Lower leg skin (tissue), 3 donors: Measurements from ENCODE around the gene NFATC2.

Experiments
- POLR2A ChIP-seq, 2 donors: fragments of 450-650 bp; IDR thresholded peaks; one replicate each; pipeline ENCODE4 v1.6.1; 2016 to 2017; ENCODE audit warnings: antibody characterized with exemption in 2 of 2, mild to moderate bottlenecking in 1 of 2, moderate library complexity in 1 of 2
- TF ChIP-seq, protein P1 (sequence below), 3 donors: fragments of 450-650 bp; IDR thresholded peaks; one replicate each; pipeline ENCODE4 v1.5.1; 2016; ENCODE audit warnings: antibody characterized with exemption in 3 of 3, mild to moderate bottlenecking in 3 of 3, moderate library complexity in 2 of 3

DNA sequence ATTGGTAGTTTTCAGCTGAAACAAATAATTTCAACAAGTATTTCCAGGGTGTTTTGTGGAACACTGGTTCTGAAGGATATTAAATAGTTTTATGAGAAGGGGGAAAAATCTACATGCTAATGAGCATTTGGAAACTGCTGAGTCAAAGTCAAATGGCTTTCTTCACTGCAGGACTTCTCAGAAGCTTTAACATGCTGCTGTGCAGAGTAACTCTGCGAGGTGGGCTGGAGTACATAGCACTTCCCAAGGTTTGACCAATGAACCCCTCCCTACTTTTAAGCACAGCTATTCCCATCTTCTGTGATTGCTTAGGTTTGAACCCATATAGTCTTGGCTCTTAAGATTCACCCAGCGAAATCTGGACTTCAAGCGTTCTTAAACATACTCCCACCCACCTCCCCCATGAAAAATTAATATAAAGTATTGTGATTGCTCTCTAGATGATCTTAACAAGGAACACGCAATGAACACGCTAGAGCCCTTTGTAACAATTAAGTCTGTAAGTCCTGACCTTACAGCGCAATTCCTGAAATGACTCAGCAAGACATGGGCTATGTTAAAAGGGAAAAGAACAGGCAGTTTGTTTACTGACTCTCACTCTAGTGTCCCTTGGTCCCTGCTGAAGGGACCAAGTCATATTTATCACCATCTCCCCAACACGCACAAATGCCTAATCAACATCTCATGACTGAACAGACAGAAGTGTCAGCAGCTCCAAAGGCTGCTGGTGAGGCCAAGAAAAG lies 105.2 kb downstream of the NFATC2 start:
- TF ChIP-seq, protein P1, sequence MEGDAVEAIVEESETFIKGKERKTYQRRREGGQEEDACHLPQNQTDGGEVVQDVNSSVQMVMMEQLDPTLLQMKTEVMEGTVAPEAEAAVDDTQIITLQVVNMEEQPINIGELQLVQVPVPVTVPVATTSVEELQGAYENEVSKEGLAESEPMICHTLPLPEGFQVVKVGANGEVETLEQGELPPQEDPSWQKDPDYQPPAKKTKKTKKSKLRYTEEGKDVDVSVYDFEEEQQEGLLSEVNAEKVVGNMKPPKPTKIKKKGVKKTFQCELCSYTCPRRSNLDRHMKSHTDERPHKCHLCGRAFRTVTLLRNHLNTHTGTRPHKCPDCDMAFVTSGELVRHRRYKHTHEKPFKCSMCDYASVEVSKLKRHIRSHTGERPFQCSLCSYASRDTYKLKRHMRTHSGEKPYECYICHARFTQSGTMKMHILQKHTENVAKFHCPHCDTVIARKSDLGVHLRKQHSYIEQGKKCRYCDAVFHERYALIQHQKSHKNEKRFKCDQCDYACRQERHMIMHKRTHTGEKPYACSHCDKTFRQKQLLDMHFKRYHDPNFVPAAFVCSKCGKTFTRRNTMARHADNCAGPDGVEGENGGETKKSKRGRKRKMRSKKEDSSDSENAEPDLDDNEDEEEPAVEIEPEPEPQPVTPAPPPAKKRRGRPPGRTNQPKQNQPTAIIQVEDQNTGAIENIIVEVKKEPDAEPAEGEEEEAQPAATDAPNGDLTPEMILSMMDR (IDR thresholded peaks at IDR 0.05) = no peak
- no peak for TF ChIP-seq POLR2A (IDR thresholded peaks at IDR 0.05)
